Mammary epithelial cell (primary cell): ENCODE data around the gene HCRT.

Source experiments
- EZH2 ChIP-seq: IDR thresholded peaks from 2 replicates; pipeline ENCODE4 v1.6.1; 2012; ENCODE audit warnings: low read length, inconsistent platforms, borderline replicate concordance
- TF ChIP-seq, protein P1 (sequence below), 2 donors: IDR thresholded peaks in 1 of 2; conservative IDR thresholded peaks in 1 of 2; 2 replicates each; pipeline ENCODE4 v1.5.1; 2011 to 2012; ENCODE audit warnings: inconsistent platforms in 2 of 2, low read length in 2 of 2, mild to moderate bottlenecking in 2 of 2, control low read depth in 1 of 2, low read depth in 1 of 2; ENCODE audit not compliant: insufficient read depth in 1 of 2; ENCODE audit errors: extremely low read depth in 1 of 2

DNA sequence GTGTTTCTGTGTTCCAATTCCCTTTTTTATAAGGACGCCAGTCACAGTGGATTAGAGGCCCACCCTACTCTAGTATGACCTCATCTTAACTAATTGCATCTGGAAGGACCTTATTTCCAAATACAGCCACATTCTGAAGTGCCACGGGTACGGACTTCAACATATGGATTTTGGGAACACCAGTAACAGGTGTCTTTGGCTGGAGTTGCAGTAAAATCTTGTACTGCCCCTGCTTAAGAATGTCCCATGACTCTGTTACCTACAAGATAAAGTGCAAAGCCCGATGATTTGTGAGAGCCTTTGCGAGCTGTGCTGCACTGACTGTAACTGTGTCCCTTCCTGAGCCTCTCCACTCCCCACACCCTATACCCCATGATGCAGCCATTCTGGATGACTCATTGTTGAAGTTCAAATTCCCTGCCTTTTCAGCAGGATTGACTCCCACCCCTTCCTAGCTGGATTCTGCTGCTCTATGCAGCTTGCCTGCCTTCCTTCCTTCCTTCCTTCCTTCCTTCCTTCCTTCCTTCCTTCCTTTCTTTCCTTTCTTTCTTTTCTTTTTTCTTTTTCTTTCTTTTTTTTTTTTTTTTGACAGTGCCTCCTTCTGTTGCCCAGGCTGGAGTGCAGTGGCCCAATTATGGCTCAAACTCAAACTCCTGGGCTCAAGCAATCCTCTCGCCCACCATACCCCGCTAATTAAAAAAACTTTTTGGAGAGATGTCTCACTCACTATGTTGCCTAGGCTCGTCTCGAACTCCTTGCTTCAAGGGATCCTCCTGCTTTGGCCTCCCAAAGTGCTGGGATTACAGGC lies 2.1 kb downstream of the HCRT start:
- TF ChIP-seq EZH2, result no peak
- TF ChIP-seq, protein P1, sequence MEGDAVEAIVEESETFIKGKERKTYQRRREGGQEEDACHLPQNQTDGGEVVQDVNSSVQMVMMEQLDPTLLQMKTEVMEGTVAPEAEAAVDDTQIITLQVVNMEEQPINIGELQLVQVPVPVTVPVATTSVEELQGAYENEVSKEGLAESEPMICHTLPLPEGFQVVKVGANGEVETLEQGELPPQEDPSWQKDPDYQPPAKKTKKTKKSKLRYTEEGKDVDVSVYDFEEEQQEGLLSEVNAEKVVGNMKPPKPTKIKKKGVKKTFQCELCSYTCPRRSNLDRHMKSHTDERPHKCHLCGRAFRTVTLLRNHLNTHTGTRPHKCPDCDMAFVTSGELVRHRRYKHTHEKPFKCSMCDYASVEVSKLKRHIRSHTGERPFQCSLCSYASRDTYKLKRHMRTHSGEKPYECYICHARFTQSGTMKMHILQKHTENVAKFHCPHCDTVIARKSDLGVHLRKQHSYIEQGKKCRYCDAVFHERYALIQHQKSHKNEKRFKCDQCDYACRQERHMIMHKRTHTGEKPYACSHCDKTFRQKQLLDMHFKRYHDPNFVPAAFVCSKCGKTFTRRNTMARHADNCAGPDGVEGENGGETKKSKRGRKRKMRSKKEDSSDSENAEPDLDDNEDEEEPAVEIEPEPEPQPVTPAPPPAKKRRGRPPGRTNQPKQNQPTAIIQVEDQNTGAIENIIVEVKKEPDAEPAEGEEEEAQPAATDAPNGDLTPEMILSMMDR (conservative IDR thresholded peaks at IDR 0.05 in 1 of 2, IDR thresholded peaks at IDR 0.05 in 1 of 2; ENCODE audit: extremely low read depth in 1 of 2, insufficient read depth in 1 of 2, low read depth in 1 of 2, low read length in 2 of 2), result no peak
